GM18873 (cell line): ENCODE measurements around the gene AOX1.
"Not testable (repeated sequence)": the region's sequence is repeated elsewhere in the genome, so short reads cannot be mapped to it uniquely, and the experiment has no call there.

ENCODE experiments used
- ATAC-seq: cut with Tn5 transposase; IDR thresholded peaks from one replicate; pipeline ENCODE4 v1.9.1; 2021; ENCODE audit warnings: mild to moderate bottlenecking, moderate library complexity, moderate number of reproducible peaks; ENCODE audit not compliant: unreplicated experiment, low FRiP score

The AOX1 gene

GRCh38 chr2:200600549-200601225 is 14.9 kb downstream of the AOX1 start:
- no peak for ATAC-seq

GRCh38 chr2:200602584-200602983 is 16.8 kb downstream of the AOX1 start:
- no peak for ATAC-seq

GRCh38 chr2:200603972-200604371 is 18.2 kb downstream of the AOX1 start:
- ATAC-seq, result no peak

- no peak for ATAC-seq
These were observed 18.9 kb downstream of the AOX1 start for GRCh38 chr2:200604571-200605255.

- no peak for ATAC-seq
These were observed 22.7 kb downstream of the AOX1 start for GRCh38 chr2:200608341-200609027.

GRCh38 chr2:200609028-200609614 is 23.3 kb downstream of the AOX1 start:
- no peak for ATAC-seq

GRCh38 chr2:200610217-200610616 is 24.4 kb downstream of the AOX1 start:
- ATAC-seq, result not testable (repeated sequence)

- ATAC-seq, result no peak
These were observed 27.9 kb downstream of the AOX1 start for GRCh38 chr2:200613692-200614091.

GRCh38 chr2:200614249-200614648 is 28.4 kb downstream of the AOX1 start:
- ATAC-seq, result no peak

- no peak for ATAC-seq
These were observed 29.4 kb downstream of the AOX1 start for GRCh38 chr2:200615247-200615646.

- no peak for ATAC-seq
These were observed 30.4 kb downstream of the AOX1 start for GRCh38 chr2:200616193-200616592.

- no peak for ATAC-seq
These were observed 30.8 kb downstream of the AOX1 start for GRCh38 chr2:200616656-200617055.

- ATAC-seq, result no peak
These were observed 31.6 kb downstream of the AOX1 start for GRCh38 chr2:200617156-200618053.

GRCh38 chr2:200618054-200618419 is 32.2 kb downstream of the AOX1 start:
- ATAC-seq, result no peak

GRCh38 chr2:200618590-200619021 is 32.8 kb downstream of the AOX1 start:
- no peak for ATAC-seq

- ATAC-seq, result no peak
These were observed 33.5 kb downstream of the AOX1 start for GRCh38 chr2:200619279-200619678.

- ATAC-seq, result no peak
These were observed 35.0 kb downstream of the AOX1 start for GRCh38 chr2:200620606-200621390.

- ATAC-seq, result no peak
These were observed 36.3 kb downstream of the AOX1 start for GRCh38 chr2:200622106-200622505.

GRCh38 chr2:200624026-200624425 is 38.2 kb downstream of the AOX1 start:
- ATAC-seq, result no peak
